T-helper 22 cell (primary cell): ENCODE measurements around the gene TMEM266.

ENCODE experiments used
- DNase-seq: peaks from one replicate; pipeline ENCODE4 v3.0.0-alpha.2; 2020; ENCODE audit warnings: low read depth

The TMEM266 gene

DNA sequence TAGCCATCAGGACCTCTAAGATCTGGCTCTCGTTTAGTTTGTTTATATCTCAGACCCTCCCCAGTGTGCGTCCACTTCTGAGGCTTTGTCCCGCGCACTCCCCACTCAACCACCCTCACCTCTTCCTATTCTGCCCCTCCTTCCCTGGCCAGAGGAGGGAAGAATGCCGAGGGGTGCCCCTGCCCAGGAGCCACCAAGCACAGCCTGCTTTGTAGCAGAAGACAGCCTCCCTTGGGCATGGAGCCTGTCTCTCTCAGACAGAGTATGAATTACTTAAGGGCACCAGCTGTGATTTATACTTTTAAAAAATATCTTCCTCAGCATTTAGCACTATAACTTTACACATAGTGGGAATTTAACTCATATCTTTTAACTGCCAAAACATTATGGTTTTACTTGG, 6.0 kb downstream of the TMEM266 start:
- no peak for DNase-seq

GRCh38 chr15:76070192-76070591, 10.4 kb downstream of the TMEM266 start:
- DNase-seq, result no peak

DNA sequence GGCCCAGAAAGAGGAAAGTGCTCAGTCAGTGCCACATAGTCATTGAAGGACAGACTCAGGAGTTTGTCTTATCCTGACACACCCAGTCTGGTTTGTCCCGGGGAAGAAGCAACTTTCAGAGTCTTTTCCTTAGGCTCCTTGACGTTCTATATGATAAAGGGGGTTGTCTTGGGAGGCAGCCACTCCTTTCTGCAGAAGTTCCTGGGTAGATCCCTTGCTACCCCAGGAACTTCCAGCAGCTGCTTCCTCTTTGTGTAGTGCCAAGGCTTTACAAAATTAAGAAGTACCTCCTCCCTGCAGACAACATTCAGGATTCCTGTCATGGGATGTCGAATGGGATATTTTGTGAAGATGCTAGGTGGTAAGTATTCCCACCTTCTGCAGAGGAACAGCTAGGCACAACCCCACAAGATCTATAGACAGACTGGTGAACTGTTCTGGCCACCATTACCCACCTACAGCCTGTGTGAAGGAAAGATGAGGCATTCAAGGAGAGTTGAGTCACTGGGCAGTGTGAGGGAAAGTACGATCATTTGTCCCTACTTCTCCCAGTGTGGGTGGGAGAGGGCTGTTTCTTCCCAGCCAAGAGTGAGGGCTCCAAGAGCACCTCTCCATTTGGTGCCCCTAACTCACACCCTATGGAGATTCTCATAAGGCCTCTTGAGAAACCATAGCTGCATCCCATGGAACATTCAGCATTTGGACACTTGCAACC, 11.3 kb downstream of the TMEM266 start:
- DNase-seq, result no peak

GRCh38 chr15:76071806-76072205, 12.0 kb downstream of the TMEM266 start:
- no peak for DNase-seq

- DNase-seq, result no peak
These were observed 13.8 kb downstream of the TMEM266 start for GRCh38 chr15:76073554-76073953.

DNA sequence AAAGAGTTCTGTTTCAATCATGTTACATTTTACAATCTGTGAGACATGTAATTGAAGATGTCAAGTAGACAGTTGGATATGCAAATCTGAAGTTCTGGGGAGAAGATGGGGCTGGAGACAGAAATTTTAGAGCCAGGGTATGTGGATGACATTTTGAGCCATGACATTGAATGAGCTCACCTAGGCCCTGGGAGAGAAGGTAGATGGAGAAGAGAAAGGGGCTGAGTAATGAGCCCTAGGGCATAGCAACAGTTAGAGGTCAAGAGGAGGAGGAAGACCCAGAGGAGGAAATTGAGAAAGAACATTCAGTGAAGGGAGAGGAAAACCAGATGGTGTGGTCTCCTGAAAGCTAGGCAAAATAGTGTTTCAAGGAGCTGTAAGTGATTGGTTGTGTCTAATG, 15.3 kb downstream of the TMEM266 start:
- DNase-seq, result no peak

DNA sequence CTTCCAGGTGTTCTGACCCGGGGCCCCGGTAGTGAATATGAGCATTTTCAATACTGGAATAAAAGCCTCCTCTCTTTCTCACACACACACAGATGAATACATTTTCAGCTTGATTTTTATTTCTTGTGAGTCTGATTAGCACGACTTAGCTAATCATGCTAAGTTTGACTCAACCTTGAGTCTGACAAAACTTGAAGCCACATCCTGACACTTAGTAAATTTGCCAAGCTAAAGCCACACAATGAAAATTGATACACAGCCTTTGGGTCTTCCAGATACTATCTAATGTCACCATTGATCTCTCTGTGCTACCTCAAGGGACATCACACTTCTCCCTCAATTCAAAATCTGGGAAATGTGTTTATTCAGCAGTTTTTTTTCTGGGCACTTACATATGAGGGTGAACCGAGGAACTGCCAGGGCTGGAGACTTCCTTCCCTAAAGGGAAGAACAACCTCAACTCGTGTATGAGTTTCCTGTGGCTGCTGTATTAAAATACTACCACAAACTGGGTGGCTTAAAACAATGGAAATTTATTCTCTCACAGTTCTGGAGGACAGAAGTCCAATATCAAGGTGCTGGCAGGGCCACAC, 18.6 kb downstream of the TMEM266 start:
- DNase-seq, result no peak

- DNase-seq, result no peak
These were observed 24.5 kb downstream of the TMEM266 start for GRCh38 chr15:76084256-76084655.

DNA sequence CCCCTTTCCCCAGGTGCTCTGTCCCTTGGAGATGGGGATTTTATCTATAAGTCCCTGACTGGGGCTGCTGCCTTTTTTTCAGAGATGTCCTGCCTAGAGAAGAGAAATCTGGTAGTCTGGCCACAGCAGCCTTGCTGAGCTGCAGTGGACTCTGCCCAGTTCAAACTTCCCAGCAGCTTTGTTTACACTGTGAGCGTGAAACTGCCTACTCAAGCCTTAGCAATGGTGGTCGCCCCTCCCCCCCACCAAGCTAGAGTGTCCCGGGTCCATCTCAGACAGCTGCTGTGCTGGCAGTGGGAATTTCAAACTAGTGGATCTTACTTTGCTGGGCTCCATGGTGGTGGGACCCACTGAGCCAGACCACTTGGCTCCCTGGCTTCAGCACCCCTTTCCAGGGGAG, 38.9 kb downstream of the TMEM266 start:
- DNase-seq, result no peak

DNA sequence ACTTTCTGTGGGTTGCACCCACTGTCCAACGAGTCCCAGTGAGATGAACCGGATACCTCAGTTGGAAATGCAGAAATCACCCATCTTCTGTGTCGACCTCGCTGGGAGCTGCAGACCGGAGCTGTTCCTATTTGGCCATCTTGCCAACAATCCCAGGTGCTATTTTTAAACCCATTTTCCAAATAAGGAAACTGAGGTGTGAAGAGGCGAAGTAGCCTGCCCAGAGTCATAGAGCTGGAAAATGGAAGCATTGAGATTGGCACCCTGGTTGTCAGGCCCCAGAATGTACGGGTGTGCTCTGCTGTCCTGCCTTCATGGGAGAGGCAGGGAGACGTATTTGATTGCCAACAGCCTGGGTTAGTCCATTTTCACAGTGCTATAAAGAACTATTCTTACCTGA, 39.6 kb downstream of the TMEM266 start:
- no peak for DNase-seq

- no peak for DNase-seq
These were observed 40.6 kb downstream of the TMEM266 start for GRCh38 chr15:76100361-76100760.

DNA sequence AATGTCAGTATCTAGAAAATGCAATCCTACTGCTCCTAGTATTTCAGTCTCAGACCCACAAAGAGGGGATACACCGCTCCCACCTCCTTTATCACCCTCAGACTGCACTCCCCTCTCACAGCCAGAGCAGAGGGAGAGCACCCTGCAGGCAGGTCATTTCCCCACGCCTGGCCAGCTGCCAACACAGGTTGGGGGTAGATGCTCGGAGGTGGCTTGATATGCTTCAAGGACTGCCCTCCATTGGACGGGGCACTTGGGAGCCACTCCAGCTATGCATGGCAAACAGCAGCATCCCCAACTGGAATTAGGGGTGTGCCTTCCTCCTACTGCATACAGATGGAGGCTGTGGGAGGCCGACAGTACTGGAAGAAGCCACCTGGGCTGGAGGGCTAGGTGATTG, 41.9 kb downstream of the TMEM266 start:
- DNase-seq, result no peak

GRCh38 chr15:76105391-76105790, 45.6 kb downstream of the TMEM266 start:
- no peak for DNase-seq

DNA sequence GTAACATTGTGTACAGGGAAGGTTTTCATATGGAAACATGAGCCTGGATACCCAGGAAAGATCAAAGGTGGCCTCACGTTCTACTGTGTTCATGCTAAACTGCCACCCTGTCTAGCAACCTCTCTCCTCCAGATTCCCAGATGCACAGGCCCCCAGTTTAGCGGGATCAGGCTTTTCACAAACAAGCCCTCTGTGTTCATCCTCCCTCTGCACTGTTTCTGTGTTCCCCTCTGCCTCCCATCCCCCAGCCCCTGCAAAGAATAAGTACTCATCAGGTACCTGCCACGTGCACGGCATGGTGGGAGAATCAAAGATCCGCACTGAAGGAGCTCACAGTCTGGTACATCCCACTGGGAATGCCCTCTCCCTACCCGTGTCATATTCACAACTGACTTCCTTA, 46.1 kb downstream of the TMEM266 start:
- no peak for DNase-seq

DNA sequence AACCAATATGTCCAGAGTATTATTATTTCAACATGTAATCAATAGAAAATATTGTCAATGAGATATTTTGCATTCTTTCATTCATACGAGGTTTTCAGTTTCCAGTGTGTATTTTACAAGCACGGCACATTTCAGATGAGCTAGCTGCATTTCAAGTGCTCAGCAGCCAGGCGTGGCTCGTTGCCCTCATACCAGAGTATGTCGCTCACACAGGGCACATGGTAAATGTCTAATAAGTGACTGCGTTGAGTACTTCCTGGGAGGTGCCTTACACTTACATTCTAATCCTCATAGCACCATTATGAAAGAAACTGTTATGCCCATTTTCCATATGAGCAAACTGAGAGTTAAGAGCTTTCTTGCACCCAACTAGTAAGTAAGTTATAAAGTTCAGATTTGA, 47.4 kb downstream of the TMEM266 start:
- no peak for DNase-seq

DNA sequence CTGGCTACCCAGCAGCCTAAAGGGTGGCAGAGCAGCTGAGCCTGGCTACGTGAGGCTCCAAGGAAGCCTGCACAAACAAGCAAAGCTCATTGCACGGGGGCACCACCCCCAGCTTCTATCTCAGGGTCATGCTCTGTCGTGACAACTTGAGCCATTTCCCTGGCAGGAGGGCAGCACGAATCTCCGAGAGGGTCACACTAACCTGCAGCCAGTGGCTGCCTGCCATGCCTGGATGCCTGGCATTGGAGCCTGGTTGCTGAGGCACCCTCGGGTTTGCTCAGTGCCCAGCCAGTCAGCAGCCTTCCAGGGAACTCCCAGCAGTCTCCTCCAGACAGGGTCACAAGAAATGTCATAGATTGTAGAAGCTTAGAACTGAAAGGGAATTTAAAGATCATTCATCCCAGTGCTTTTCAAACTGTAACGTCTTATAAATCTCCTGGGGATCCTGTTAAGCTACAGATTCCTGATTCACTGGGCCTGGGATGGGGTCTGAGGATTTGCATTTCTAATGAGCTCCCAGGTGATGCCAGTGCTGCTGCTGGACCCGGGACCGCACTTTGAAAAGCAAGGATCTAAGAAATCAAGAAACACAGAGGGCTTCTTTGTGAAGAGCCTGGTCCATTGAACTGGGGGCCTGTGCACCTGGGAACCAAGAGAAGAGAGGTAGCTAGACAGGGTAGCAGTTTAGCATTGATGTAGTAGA, 48.4 kb downstream of the TMEM266 start:
- no peak for DNase-seq

DNA sequence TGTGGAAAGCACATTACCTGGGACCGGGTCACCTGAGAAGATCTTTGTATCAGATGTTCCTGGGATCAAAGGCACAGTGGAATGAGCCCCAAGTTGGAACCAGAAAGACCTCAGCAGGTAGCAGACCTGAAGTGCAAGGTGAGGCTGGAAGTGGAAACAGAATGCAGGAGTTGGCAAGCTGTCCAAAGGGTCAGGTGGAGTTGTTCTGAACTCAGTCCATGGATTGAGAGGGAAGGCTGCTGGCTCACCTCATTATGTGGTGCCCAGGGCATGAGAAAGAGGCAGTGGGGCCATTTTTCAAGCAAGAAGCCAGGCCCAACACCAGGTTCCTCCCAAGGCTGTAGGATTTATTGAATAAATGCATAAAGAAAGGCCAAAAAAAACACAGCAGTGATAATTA, 49.3 kb downstream of the TMEM266 start:
- DNase-seq, result no peak

DNA sequence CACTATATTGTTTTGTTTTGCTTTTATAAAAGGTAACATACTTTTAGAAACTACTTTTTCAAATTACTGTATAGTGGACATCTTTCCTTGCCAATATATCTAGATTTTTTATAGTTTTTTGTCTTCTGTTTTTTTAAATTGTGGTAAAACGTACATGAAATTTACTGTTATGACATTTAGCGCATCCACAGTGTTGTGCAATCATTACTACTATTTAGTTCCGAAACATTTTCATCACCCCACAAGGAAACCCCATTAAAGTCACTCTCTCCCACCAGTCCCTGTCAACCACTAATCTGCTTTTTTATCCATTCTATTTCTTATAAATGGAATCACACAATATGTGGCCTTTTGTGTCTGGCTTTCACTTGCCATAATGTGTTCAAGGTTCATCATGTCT, 54.8 kb downstream of the TMEM266 start:
- DNase-seq, result no peak

DNA sequence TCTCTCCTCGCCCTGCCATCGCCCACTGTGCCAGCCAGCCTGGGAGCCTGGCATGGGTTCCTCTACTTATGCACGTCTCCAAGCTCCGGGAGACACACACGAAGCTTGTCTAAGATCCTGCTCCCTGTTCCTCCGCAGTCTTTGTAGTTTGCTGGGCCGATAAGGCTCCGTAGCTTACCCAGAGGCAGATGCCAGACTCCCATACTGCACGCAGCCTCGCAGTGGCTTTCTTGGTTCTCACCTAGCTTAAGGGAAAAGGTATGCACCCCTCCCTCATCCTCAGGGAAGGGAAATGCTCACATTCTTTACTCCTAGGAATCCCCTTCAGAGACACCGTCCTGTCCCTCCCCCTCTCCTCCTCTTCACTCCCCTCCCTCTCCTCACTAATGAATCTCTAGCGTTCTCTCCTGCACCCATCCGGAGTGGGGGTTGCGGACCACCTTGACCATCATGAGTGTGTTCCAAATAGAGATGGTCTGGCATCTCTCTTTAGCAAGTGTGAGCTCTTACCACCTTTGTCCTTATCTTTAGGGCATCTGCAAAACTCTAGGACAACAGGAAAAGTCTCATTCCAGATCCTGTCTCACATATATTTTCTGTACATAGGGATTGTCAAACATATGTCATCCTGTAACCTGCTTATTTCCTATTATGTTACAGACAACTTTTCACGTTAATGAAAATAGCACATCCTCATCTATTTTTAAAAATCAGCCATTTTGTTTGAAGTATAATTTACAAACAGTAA, 56.5 kb downstream of the TMEM266 start:
- DNase-seq, result no peak

- DNase-seq, result no peak
These were observed 57.4 kb downstream of the TMEM266 start for GRCh38 chr15:76117181-76117580.

DNA sequence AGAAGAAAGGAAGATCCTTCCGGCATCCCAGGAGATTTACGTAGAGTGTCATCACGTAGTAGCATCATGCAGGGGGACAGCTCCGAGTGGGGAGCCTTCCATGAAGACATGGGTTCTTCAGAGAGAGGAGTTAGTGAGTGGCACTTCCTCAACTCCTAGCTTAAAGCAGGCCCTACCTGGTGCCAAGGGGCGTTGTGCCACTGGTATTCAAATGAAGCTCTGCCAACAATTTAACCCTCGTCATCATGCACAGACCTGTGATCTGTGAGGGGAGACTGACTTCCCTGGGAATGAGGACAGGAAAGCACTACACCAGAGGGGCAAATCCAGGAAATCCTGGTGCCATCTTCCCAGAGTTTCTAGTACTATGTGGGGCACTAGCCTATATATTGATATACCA, 59.0 kb downstream of the TMEM266 start:
- no peak for DNase-seq

- no peak for DNase-seq
These were observed 63.2 kb downstream of the TMEM266 start for GRCh38 chr15:76123031-76123430.

DNA sequence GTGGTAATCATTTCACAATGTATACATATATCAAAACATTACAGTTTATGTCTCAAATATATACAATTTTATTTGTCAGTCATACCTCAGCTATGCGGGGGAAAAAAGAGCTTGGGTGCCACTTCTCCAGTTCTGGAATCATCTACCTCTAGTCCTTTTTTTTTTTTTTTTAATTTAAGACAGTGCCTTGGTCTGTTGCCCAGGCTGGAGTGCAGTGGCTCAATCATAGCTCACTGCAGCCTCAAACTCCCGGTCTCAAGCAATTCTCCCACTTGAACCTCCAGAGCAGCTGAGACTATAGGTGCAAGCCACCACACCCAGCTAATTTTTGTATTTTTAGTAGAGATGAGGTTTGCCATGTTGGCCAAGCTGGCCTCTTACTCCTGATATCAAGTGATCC, 67.4 kb downstream of the TMEM266 start:
- no peak for DNase-seq
